ENCODE data around the gene PROCA1.

PROCA1 gene

GRCh38 chr17:28706471-28707338 lies 5.0 kb downstream of the PROCA1 start:
- no peak for DNase-seq

GRCh38 chr17:28705728-28706334 lies 5.9 kb downstream of the PROCA1 start:
- DNase-seq = no peak

- no peak for DNase-seq
Measured at GRCh38 chr17:28705074-28705659, 6.5 kb downstream of the PROCA1 start.

- no peak for DNase-seq
Measured at GRCh38 chr17:28704219-28704858, 7.3 kb downstream of the PROCA1 start.

- no peak for DNase-seq
Measured at GRCh38 chr17:28703552-28704218, 8.0 kb downstream of the PROCA1 start.

- DNase-seq = no peak
Measured at GRCh38 chr17:28702752-28703150, 8.9 kb downstream of the PROCA1 start.

GRCh38 chr17:28702026-28702751 lies 9.5 kb downstream of the PROCA1 start:
- no peak for DNase-seq

- DNase-seq = no peak
Measured at GRCh38 chr17:28700830-28701492, 10.7 kb downstream of the PROCA1 start.

- no peak for DNase-seq
Measured at GRCh38 chr17:28700278-28700677, 11.4 kb downstream of the PROCA1 start.

- no peak for DNase-seq
Measured at GRCh38 chr17:28698253-28698941, 13.3 kb downstream of the PROCA1 start.

GRCh38 chr17:28693869-28694268 lies 17.8 kb downstream of the PROCA1 start:
- DNase-seq = no peak

- DNase-seq = no peak
Measured at GRCh38 chr17:28689011-28689410, 22.7 kb downstream of the PROCA1 start.

- DNase-seq = no peak
Measured at GRCh38 chr17:28688481-28688880, 23.2 kb downstream of the PROCA1 start.

GRCh38 chr17:28686296-28686695 lies 25.4 kb downstream of the PROCA1 start:
- DNase-seq = no peak

- DNase-seq = no peak
Measured at GRCh38 chr17:28685366-28685765, 26.3 kb downstream of the PROCA1 start.

- no peak for DNase-seq
Measured at GRCh38 chr17:28684963-28685362, 26.7 kb downstream of the PROCA1 start.

GRCh38 chr17:28682655-28683054 lies 29.0 kb downstream of the PROCA1 start:
- no peak for DNase-seq

GRCh38 chr17:28675980-28676379 lies 35.7 kb downstream of the PROCA1 start:
- no peak for DNase-seq

- no peak for DNase-seq
Measured at GRCh38 chr17:28675490-28675889, 36.2 kb downstream of the PROCA1 start.

- no peak for DNase-seq
Measured at GRCh38 chr17:28669918-28670317, 41.8 kb downstream of the PROCA1 start.

GRCh38 chr17:28667870-28668269 lies 43.8 kb downstream of the PROCA1 start:
- DNase-seq = no peak
